Coronary artery (tissue), 2 donors: ENCODE results near the gene SRSF1.

Experiments
- DNase-seq: peaks from one replicate; pipeline ENCODE4 v3.0.0-alpha.2; 2017; ENCODE audit warnings: low spot score
- H3K27ac ChIP-seq, 2 donors: fragments of 200-600 bp; sonication (generic); one replicate each; pipeline ENCODE4 v1.5.1; 2016 to 2019
- H3K4me3 ChIP-seq: fragments of 200-600 bp; sonication (generic); 2 replicates; pipeline ENCODE4 v1.5.1; 2016; ENCODE audit warnings: mild to moderate bottlenecking, moderate library complexity
- TF ChIP-seq, protein P1 (sequence below): fragments of 200-600 bp; sonication (generic); IDR thresholded peaks from one replicate; pipeline ENCODE4 v1.5.1; 2019; ENCODE audit warnings: antibody characterized with exemption

The SRSF1 gene

DNA sequence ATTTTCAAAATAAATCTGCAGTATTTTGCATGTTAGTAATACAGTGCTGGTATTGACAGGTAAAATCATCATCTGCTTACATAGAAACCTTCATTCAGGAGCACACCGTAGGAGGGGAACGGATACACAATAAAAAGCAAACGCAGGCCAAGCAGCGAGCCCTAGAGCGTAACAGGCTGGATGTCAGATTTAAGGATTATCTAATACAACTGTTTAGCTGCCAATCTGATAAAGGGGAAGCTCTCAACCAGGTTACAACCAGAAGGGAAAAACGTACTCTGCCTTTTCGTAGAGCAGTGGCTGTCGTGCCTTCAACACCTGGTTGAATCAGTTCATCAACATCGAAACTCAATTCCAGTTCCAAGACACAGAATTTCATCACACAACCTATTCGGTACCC, 35.5 kb downstream of the SRSF1 start:
- DNase-seq, result no peak
- H3K27ac ChIP-seq, result no peak overlapping the region
- H3K4me3 ChIP-seq, result no peak overlapping the region
- TF ChIP-seq, protein P1, sequence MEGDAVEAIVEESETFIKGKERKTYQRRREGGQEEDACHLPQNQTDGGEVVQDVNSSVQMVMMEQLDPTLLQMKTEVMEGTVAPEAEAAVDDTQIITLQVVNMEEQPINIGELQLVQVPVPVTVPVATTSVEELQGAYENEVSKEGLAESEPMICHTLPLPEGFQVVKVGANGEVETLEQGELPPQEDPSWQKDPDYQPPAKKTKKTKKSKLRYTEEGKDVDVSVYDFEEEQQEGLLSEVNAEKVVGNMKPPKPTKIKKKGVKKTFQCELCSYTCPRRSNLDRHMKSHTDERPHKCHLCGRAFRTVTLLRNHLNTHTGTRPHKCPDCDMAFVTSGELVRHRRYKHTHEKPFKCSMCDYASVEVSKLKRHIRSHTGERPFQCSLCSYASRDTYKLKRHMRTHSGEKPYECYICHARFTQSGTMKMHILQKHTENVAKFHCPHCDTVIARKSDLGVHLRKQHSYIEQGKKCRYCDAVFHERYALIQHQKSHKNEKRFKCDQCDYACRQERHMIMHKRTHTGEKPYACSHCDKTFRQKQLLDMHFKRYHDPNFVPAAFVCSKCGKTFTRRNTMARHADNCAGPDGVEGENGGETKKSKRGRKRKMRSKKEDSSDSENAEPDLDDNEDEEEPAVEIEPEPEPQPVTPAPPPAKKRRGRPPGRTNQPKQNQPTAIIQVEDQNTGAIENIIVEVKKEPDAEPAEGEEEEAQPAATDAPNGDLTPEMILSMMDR, result no peak

DNA sequence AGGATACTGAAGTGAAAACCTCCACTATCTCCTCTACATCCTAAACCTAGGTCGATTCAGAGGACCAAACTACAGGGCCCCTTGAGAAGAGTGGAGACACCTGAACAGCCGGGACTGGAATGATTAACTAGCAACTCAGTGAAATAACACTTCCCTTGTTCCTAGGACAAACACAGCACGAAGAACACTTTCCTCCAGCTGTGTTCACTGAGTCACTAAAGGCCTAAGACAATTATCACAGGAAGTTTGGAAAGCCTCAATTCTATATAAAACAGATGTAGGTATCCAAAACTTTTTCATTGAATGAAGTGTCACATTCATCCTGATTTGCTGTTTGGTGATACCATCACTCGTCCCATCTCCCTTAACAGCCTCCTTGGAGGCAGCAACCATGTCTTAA, 36.3 kb downstream of the SRSF1 start:
- no peak for DNase-seq
- no peak overlapping the region for H3K27ac ChIP-seq
- H3K4me3 ChIP-seq, result no peak overlapping the region

DNA sequence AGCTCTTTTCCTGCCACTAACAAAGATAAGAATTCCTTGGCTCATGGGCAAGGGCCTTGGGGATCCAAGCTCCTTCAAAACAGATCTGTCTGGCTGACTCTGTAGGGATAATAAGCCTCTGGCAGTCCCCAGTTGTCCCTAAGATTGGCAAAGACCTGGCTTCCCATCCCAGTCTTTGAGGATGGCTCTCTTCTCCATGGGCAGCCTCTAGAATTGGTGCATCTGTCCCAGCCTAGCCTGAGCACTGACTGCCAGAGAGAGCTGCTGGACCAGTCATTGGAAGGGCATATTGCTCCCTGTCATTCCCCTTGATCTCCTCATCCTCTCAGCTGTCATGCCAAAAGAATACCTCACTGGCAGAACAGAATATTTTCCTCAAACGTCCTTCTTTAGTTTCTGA, 38.6 kb downstream of the SRSF1 start:
- TF ChIP-seq, protein P1, result no peak
- Histone ChIP-seq H3K27ac (no peak overlapping the region), H3K4me3 (no peak overlapping the region)
- no peak for DNase-seq

More for the DNA sequence above, 36.3 kb downstream of the SRSF1 start:
- TF ChIP-seq, protein P1, result no peak

DNA sequence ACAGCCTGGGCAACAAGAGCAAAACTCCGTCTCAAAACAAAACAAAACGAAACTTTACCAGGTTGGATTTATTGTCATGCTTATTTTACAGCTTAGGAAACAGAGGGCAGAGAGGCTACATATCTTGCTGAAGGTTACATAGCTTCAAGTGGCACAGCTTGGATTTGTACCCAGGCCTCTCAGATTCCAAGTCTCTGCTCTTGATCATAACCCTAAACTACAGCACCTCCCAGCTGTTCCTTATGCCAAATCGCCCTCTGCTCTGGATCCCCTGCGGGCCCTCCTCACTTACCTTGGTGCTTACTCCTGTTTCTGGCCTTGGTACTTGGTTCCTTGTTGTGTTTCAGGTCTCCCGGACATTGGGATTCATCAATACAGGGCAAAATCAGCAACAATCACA, 40.2 kb downstream of the SRSF1 start:
- H3K27ac ChIP-seq, result no peak overlapping the region
- DNase-seq, result no peak
- TF ChIP-seq, protein P1, result no peak
- no peak overlapping the region for H3K4me3 ChIP-seq

DNA sequence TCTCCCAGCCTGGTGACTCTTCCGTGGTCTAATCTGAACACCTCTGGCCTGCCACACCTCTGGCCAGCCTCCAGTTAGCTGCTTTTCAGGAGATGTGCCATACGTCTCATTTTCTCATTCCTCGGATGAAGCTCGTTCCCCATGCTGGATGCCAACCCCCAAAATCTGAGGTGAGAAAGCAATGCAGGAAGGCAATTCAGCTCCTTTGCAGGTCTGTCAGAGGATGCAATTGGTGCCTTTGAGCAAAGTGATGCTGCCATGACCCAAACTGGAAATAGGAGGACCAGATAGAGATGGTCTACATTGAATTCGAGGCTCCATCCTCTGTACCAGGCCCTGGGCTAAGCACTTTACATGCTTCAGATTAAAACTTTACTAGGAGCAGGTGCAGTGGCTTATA, 40.8 kb downstream of the SRSF1 start:
- Histone ChIP-seq H3K4me3 (no peak overlapping the region), H3K27ac (no peak overlapping the region)
- TF ChIP-seq, protein P1, result no peak
- DNase-seq, result no peak

DNA sequence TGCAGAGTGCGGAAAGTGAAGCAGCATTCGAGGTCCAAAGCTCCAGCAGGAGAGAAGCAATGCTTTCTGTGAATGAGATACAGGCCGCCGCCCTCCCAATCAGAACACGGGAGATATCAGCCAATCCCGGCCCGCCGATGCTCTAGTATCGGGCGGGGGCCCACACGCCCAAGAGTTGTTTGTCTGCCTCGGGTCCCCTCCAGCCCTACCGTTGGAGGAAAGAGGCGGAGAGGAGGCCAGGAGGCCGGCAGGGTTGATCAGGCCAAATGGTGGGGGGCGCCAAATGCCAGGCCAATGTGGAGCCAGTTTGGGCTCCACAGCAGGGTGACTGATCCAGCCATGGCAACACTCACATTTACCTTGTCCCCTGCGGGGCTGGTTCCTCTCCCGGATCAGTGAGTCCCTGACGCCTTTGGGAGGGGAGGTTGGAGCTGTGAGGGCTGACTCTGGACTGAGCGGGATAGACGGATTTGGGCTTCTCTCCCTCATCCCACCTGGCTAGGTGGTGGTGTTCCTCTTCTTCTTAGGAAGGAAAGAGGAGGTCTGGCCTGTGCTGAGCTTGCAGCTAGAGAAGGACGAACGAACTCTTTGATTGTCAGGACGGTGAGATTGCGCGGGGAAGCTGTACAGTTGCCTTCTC, 41.4 kb downstream of the SRSF1 start:
- no peak for DNase-seq
- TF ChIP-seq, protein P1, result no peak
- Histone ChIP-seq H3K27ac (no peak overlapping the region), H3K4me3 (no peak overlapping the region)

DNA sequence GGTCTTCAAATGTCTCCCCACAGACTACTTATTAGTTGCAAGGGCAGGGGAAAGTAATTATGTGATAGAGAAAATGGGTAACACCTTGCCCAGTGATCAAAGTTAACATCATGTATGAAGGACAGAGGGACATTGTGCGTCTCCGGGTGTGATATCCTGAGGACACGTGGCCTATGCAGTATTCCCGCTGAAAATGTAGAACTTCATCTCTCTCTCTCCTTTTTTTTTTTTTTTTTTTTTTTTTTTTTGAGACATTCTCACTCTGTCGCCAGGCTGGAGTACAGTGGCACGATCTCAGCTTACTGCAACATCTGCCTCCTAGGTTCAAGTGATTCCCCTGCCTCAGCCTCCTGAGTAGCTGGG, 43.9 kb downstream of the SRSF1 start:
- Histone ChIP-seq H3K27ac (no peak overlapping the region), H3K4me3 (no peak overlapping the region)
- DNase-seq, result no peak
- TF ChIP-seq, protein P1, result no peak
